HepG2 (cell line): ENCODE measurements around the gene CRAMP1. TPM values are rescaled to one million over a fixed set of nuclear protein-coding genes. Genes with fewer than 3 reads are reported as not detected.

Source experiments
- ATAC-seq: fragments of 200-7000 bp; cut with Tn5 transposase; 3 replicates; pipeline ENCODE4 v1.9.1; 2020; ENCODE audit warnings: mild to moderate bottlenecking, moderate library complexity
- BruUV-seq: library from RNA; stranded (reverse); fragments of 400-500 nt; replicated peaks from 2 replicates; lab custom pipeline; 2021; lab: Mats Ljungman, UMichigan
- CTCF ChIA-PET: fragments of 300-600 bp; formaldehyde crosslinking; extraction: SDS; loops from one replicate; lab custom pipeline; 2021; ENCODE audit warnings: low total read pairs, inconsistent platforms, low intra/inter-chr PET ratio; lab: Yijun Ruan, JAX
- POLR2A ChIA-PET: fragments of 350-600 bp; sonication (Branson Sonifier 250); formaldehyde crosslinking; loops from one replicate; lab custom pipeline; 2020; ENCODE audit warnings: antibody characterized with exemption, inconsistent platforms; lab: Yijun Ruan, JAX
- DNase-seq: peaks from one replicate; pipeline ENCODE4 v3.0.0-alpha.2; 2015; ENCODE audit warnings: low spot score
- FAIRE-seq: peaks from 3 replicates; lab custom pipeline; 2011; peaks lifted over from hg19 to GRCh38; lab: Jason Lieb, UNC
- H2AFZ ChIP-seq: one replicate; pipeline ENCODE4 v1.6.1; 2011; ENCODE audit warnings: low read length, inconsistent platforms
- H3K27ac ChIP-seq: fragments of 300-600 bp; 3 replicates; pipeline ENCODE4 v1.8.0; 2011; ENCODE audit warnings: mixed run types, mild to moderate bottlenecking, mixed read lengths, low read length, inconsistent platforms; ENCODE audit not compliant: insufficient read depth; ENCODE audit errors: extremely low read length
- H3K27me3 ChIP-seq, 2 experiments: fragments of 200-600 bp in 1 of 2; 2 replicates in 1 of 2; 3 replicates in 1 of 2; pipeline versions ENCODE4 v1.6.0 to v1.8.0; 2011; ENCODE audit warnings: low read length in 2 of 2, mild to moderate bottlenecking in 2 of 2, moderate library complexity in 2 of 2, inconsistent platforms in 1 of 2; ENCODE audit not compliant: insufficient read depth in 2 of 2, control insufficient read depth in 1 of 2
- H3K36me3 ChIP-seq, 2 experiments: fragments of 200-600 bp in 1 of 2; replicated peaks in 1 of 2; 2 replicates in 1 of 2; 3 replicates in 1 of 2; pipeline versions ENCODE4 v1.5.1 to v1.8.0; 2011; ENCODE audit warnings: low read length in 2 of 2, inconsistent platforms in 1 of 2; ENCODE audit not compliant: insufficient read depth in 2 of 2, control insufficient read depth in 1 of 2
- H3K4me1 ChIP-seq: 2 replicates; pipeline ENCODE4 v1.5.1; 2012; ENCODE audit warnings: low read length, inconsistent platforms; ENCODE audit not compliant: insufficient read depth
- H3K4me2 ChIP-seq: 2 replicates; pipeline ENCODE4 v1.6.0; 2011; ENCODE audit warnings: low read depth, low read length, inconsistent platforms
- H3K4me3 ChIP-seq, 3 experiments: fragments of 200-600 bp in 1 of 3; sonication (generic), shearing (Covaris generic) in 1 of 3; replicated peaks in 1 of 3; 2 replicates each; pipeline ENCODE4 v1.5.1; 2011 to 2016; ENCODE audit warnings: low read length in 3 of 3, inconsistent platforms in 2 of 3, low read depth in 2 of 3, mild to moderate bottlenecking in 2 of 3, control low read depth in 1 of 3, mixed read lengths in 1 of 3; ENCODE audit not compliant: insufficient read depth in 1 of 3
- H3K79me2 ChIP-seq: one replicate; pipeline ENCODE4 v1.6.1; 2011; ENCODE audit warnings: low read length, inconsistent platforms; ENCODE audit not compliant: insufficient read depth
- H3K9ac ChIP-seq: 2 replicates; pipeline ENCODE4 v1.6.0; 2011; ENCODE audit warnings: mild to moderate bottlenecking, low read depth, low read length, inconsistent platforms; ENCODE audit not compliant: insufficient read depth
- H3K9me3 ChIP-seq: 2 replicates; pipeline ENCODE4 v1.5.1; 2012; ENCODE audit warnings: mild to moderate bottlenecking, low read length
- H4K20me1 ChIP-seq: 2 replicates; pipeline ENCODE4 v1.6.0; 2011; ENCODE audit warnings: inconsistent platforms, mild to moderate bottlenecking, low read length, moderate library complexity; ENCODE audit not compliant: insufficient read depth
- ATF2 ChIP-seq: sonication (generic); formaldehyde crosslinking; IDR thresholded peaks from 2 replicates; pipeline ENCODE4 v1.4.0; 2020; ENCODE audit warnings: missing genetic modification reagents
- CBX5 ChIP-seq: sonication (generic); formaldehyde crosslinking; IDR thresholded peaks from 2 replicates; pipeline ENCODE4 v1.4.0; 2020; ENCODE audit warnings: missing genetic modification reagents, borderline replicate concordance
- PRDM15 ChIP-seq: sonication (generic); formaldehyde crosslinking; IDR thresholded peaks from 2 replicates; pipeline ENCODE4 v1.4.0; 2020; ENCODE audit warnings: missing genetic modification reagents
- RBM22 ChIP-seq: fragments of 200-400 bp; formaldehyde crosslinking; optimal IDR thresholded peaks from 2 replicates; pipeline ENCODE3; 2017; ENCODE audit warnings: mild to moderate bottlenecking, low read length, moderate library complexity
- SP5 ChIP-seq: IDR thresholded peaks from 2 replicates; pipeline ENCODE4 v1.6.1; 2016; ENCODE audit warnings: low read depth, borderline replicate concordance
- ZNF207 ChIP-seq: fragments of 450-650 bp; IDR thresholded peaks from 2 replicates; pipeline ENCODE4 v1.6.1; 2016; ENCODE audit warnings: antibody characterized with exemption, borderline replicate concordance
- ZNF33B ChIP-seq: sonication (generic); formaldehyde crosslinking; IDR thresholded peaks from 2 replicates; pipeline ENCODE4 v1.5.1; 2020; ENCODE audit warnings: mild to moderate bottlenecking, missing genetic modification reagents
- ZNF639 ChIP-seq: conservative IDR thresholded peaks from 2 replicates; pipeline ENCODE4 v1.6.1; 2018; ENCODE audit warnings: missing genetic modification reagents
- ZNF768 ChIP-seq: sonication (generic); formaldehyde crosslinking; IDR thresholded peaks from 2 replicates; pipeline ENCODE4 v1.4.0; 2020; ENCODE audit warnings: missing genetic modification reagents
- ZNF841 ChIP-seq: sonication (generic); formaldehyde crosslinking; IDR thresholded peaks from 2 replicates; pipeline ENCODE4 v1.8.1; 2023; ENCODE audit warnings: missing genetic modification reagents, borderline replicate concordance
- ZNF883 ChIP-seq: sonication (generic); formaldehyde crosslinking; IDR thresholded peaks from 2 replicates; pipeline ENCODE4 v1.5.1; 2020; ENCODE audit warnings: mild to moderate bottlenecking, missing genetic modification reagents; ENCODE audit errors: not compliant biosample characterization
- ZSCAN25 ChIP-seq: sonication (generic); formaldehyde crosslinking; IDR thresholded peaks from 2 replicates; pipeline ENCODE4 v1.8.0; 2022; ENCODE audit warnings: mild to moderate bottlenecking, missing genetic modification reagents
- WGBS: methylation state at CpG from one replicate; pipeline ENCODE4 v1.1.6; 2017; ENCODE audit warnings: low lambda C conversion rate; 5-methylcytosine and 5-hydroxymethylcytosine counted together
- in situ Hi-C: cut with HindIII; loops from 2 replicates; pipeline ENCODE4 v1.10.0; 2017; ENCODE audit warnings: low pct_unique_long_range_greater_than_20kb; ENCODE audit not compliant: extremely low pct_ligation_motif_present
- intact Hi-C: fragments of 100-400 bp; cut with micrococcal nuclease; formaldehyde crosslinking; loops from one replicate; pipeline ENCODE4 v1.10.0; 2022; ENCODE audit not compliant: unreplicated experiment
- polyA plus RNA-seq, 8 experiments: library from polyadenylated mRNA; depleted of rRNA in 3 of 8; stranded (reverse) in 7 of 8; unstranded in 1 of 8; fragments of >200 nt; fragmentation: Illumina TruSeq in 4 of 8; extraction: Trizol in 4 of 8; gene quantifications; 2 replicates each; pipeline versions ENCODE4 v1.2.1 to v1.2.3, GENCODE V29; 2011 to 2016; ENCODE audit warnings: low read depth in 4 of 8, missing spikeins in 1 of 8, mixed read lengths in 1 of 8; ENCODE audit not compliant: insufficient read depth in 1 of 8
- total RNA-seq, 5 experiments: library from RNA; depleted of rRNA; stranded (reverse); fragments of >200 nt; fragmentation: Illumina TruSeq; extraction: Trizol; gene quantifications; 2 replicates each; pipeline ENCODE4 v1.2.3, GENCODE V29; 2016; ENCODE audit warnings: low read depth in 1 of 5
- TF ChIP-seq, protein P1 (sequence below): sonication (generic); formaldehyde crosslinking; IDR thresholded peaks from 2 replicates; pipeline ENCODE4 v1.8.1; 2023; ENCODE audit warnings: missing genetic modification reagents, mild to moderate bottlenecking, borderline replicate concordance
- TF ChIP-seq, protein P2 (sequence below): sonication (generic); formaldehyde crosslinking; conservative IDR thresholded peaks from 2 replicates; pipeline ENCODE4 v1.4.0; 2020; ENCODE audit warnings: missing genetic modification reagents

CRAMP1 gene
- total and polyA plus RNA-seq, 2 of the 13 experiments (the other 11 are each of a cell fraction or from before 2014, with no cell fraction given), result 6.8 to 9.7 TPM

DNA sequence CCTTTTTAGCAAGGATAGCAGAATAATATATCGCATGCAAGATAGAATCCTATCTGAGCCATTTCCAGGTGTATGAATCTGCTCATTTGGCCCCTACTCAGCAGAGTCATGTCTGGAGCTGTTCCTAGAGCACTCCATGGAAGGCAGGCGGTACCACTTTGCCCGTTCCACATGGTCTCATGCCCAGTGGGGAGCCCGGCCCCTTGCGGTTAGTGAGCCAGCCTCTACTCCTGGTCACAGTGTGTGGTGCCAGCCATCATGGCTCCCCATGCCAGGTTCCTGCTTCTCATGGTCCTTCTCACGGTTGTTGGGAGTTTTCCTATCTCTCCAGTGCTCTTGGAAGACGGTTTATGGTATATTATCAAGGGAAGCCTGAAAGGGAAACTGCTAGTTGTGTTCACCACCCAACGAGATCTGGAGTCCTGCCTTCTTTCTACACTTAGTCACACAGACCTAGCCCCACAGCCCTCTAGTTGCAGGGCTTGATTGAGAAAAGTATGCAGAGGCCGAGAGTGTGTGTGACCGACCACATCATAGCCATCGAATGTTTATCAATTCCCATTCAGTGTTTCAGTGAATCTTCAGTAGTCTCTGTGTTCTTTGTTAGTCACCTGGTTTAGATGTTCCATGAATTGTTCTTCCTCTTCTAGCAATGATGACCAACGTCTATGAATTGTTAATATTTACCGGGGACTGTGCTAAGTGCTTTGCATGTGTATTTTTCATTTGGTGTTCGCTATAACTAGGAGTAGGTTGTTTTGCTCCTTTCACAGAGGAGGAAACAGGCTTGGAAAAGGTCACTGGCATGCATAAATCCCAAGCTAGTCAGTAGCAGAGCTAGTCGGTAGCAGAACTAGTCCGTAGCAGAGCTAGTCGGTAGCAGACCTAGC lies 75.5 kb downstream of the CRAMP1 start:
- no peak overlapping the region for H3K4me3 ChIP-seq
- peak overlapping the region; percentile 61; the same call in 1 of the 2 replicates for H3K4me2 ChIP-seq
- H3K27ac ChIP-seq, result peak overlapping the region; percentile 76
- no peak for ATAC-seq
- DNase-seq, result peak; percentile 38
- intact Hi-C loops, result no loop called here
- FAIRE-seq, result no peak
- no peaks in the 10 kb centered on the region for H3K27me3 ChIP-seq
- no peaks in the 10 kb centered on the region for H3K9me3 ChIP-seq
- POLR2A ChIA-PET, result interaction anchor here (2.1 kb wide), 1 partner anchor 10 kb away, joined by 12 read pairs; the partner anchor contains the start of gene JPT2
- no TSS peak for BruUV-seq
- H3K36me3 ChIP-seq, result peaks cover 12 to 69% of the 10 kb centered on the region in 2 experiments
- no peak overlapping the region for H2AFZ ChIP-seq
- peak overlapping the region; percentile 65 for H3K9ac ChIP-seq
- 83% methylated on average over 17 of the region's 17 CpGs for WGBS
- H4K20me1 ChIP-seq, result peaks cover 6% of the 10 kb centered on the region; the same call in 1 of the 2 replicates
- CTCF ChIA-PET, result no interaction called here
- in situ Hi-C loops, result no loop called here
- H3K4me1 ChIP-seq, result peaks cover 35% of the 10 kb centered on the region
- H3K79me2 ChIP-seq, result peaks cover 81% of the 10 kb centered on the region
- TF ChIP-seq PRDM15 (CRISPR knock-in tag) (no peak), CBX5 (CRISPR knock-in tag) (no peak), ZNF841 (CRISPR knock-in tag) (no peak), ZNF207 (no peak), ZNF883 (CRISPR knock-in tag) (no peak), ZSCAN25 (CRISPR knock-in tag) (no peak), ZNF768 (CRISPR knock-in tag) (no peak), ZNF33B (CRISPR knock-in tag) (no peak), RBM22 (no peak), ATF2 (no peak), SP5 (CRISPR knock-in tag) (no peak), ZNF639 (CRISPR knock-in tag) (no peak)
- TF ChIP-seq, protein P1, sequence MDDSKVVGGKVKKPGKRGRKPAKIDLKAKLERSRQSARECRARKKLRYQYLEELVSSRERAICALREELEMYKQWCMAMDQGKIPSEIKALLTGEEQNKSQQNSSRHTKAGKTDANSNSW (CRISPR knock-in tag), result no peak
- TF ChIP-seq, protein P2, sequence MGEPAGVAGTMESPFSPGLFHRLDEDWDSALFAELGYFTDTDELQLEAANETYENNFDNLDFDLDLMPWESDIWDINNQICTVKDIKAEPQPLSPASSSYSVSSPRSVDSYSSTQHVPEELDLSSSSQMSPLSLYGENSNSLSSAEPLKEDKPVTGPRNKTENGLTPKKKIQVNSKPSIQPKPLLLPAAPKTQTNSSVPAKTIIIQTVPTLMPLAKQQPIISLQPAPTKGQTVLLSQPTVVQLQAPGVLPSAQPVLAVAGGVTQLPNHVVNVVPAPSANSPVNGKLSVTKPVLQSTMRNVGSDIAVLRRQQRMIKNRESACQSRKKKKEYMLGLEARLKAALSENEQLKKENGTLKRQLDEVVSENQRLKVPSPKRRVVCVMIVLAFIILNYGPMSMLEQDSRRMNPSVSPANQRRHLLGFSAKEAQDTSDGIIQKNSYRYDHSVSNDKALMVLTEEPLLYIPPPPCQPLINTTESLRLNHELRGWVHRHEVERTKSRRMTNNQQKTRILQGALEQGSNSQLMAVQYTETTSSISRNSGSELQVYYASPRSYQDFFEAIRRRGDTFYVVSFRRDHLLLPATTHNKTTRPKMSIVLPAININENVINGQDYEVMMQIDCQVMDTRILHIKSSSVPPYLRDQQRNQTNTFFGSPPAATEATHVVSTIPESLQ (CRISPR knock-in tag), result no peak
